Effector memory CD8-positive, alpha-beta T cell (primary cell): ENCODE results near the gene TRAIP.

Experiments
- ATAC-seq: fragments of 150-1000 bp; cut with Tn5 transposase; replicated peaks from 2 replicates; pipeline ENCODE4 v1.10.0; 2021; ENCODE audit warnings: mild to moderate bottlenecking, moderate library complexity
- DNase-seq, 3 experiments: peaks; one replicate each; pipeline ENCODE4 v3.0.0; 2021
- H3K27ac Mint-ChIP-seq, 2 donors: one replicate each; pipeline ENCODE4 v1.8.0; 2022; ENCODE audit warnings: mild to moderate bottlenecking in 2 of 2, mixed read lengths in 2 of 2, moderate library complexity in 2 of 2
- H3K27me3 Mint-ChIP-seq, 2 donors: one replicate each; pipeline ENCODE4 v1.8.0; 2022; ENCODE audit warnings: mixed read lengths in 2 of 2
- H3K36me3 Mint-ChIP-seq: one replicate; pipeline ENCODE4 v1.8.0; 2022; ENCODE audit warnings: mild to moderate bottlenecking, moderate library complexity, mixed read lengths; ENCODE audit not compliant: insufficient read depth
- H3K4me1 Mint-ChIP-seq, 2 donors: one replicate each; pipeline ENCODE4 v1.8.0; 2022; ENCODE audit warnings: low read depth in 2 of 2, mixed read lengths in 2 of 2
- H3K4me3 Mint-ChIP-seq, 2 donors: one replicate each; pipeline ENCODE4 v1.8.0; 2022; ENCODE audit warnings: mild to moderate bottlenecking in 2 of 2, mixed read lengths in 2 of 2, moderate library complexity in 2 of 2
- H3K9me3 Mint-ChIP-seq, 2 donors: one replicate each; pipeline ENCODE4 v1.8.0; 2022; ENCODE audit warnings: mixed read lengths in 2 of 2

TRAIP gene

GRCh38 chr3:49867871-49868321, 11.5 kb upstream of the TRAIP start:
- Mint-ChIP-seq H3K27me3 (peaks cover 51 to 79% of the 10 kb centered on the region in 2 donors), H3K9me3 (no peaks in the 10 kb centered on the region), H3K27ac (no peak overlapping the region), H3K4me3 (peak overlapping the region in 1 of 2 donors; percentile 61), H3K4me1 (peaks cover 8 to 12% of the 10 kb centered on the region in 2 donors), H3K36me3 (peaks cover 3% of the 10 kb centered on the region)
- DNase-seq (peak in 1 of 3 experiments; percentile 20), ATAC-seq (peak; percentile 27)

DNA sequence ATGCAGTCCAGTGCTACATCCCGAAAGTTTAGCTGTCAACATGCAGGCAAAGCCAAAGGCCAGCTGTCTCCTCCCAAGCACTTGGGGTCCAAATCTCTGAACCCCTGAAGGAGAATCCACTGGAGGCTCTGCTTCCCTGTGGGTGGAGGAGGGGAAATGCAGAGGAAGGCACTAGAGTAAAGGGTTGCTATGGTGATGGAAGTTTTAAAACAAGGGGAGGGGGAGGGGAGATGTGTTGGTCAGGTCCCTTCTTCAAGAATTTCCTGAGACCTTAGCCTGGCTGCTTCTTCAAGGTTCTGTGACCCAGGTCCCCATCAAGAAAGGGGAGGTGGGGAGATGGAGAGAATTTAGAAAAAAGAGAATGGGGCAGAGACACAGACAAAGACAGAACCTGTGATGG, 11.0 kb upstream of the TRAIP start:
- peaks cover 6 to 12% of the 10 kb centered on the region in 2 donors for H3K4me1 Mint-ChIP-seq
- peaks cover 3% of the 10 kb centered on the region for H3K36me3 Mint-ChIP-seq
- H3K9me3 Mint-ChIP-seq: no peaks in the 10 kb centered on the region
- peaks cover 53 to 83% of the 10 kb centered on the region in 2 donors for H3K27me3 Mint-ChIP-seq
- peak overlapping the region in 1 of 2 donors; percentile 61 for H3K4me3 Mint-ChIP-seq
- H3K27ac Mint-ChIP-seq: no peak overlapping the region
- DNase-seq (no peak), ATAC-seq (no peak)

GRCh38 chr3:49865198-49865784, 8.9 kb upstream of the TRAIP start:
- DNase-seq: no peak
- Mint-ChIP-seq H3K27ac (no peak overlapping the region), H3K4me1 (peaks cover 0 to 5% of the 10 kb centered on the region in 2 donors), H3K4me3 (no peak overlapping the region), H3K36me3 (peaks cover 3% of the 10 kb centered on the region), H3K27me3 (peaks cover 51 to 78% of the 10 kb centered on the region in 2 donors), H3K9me3 (no peaks in the 10 kb centered on the region)
- ATAC-seq: no peak

DNA sequence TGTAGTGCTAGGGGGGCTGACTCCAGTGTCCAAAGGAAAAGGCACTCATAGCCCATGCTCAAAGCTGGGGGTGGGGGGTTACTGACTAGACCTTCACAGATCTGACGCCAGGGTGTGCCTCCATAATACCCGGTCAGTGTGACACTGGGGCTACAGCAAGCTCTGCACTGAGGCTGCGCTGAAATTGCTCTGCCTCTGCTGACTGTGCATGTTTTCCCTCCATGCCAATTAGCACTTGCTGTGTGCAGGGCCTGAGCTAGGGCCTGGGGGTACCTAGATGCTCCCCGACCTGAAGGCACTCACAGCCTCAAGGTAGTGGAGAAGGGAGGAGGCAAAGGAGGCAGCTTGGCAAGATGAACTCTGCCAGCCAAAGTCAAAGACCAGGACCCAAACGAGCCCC, 8.1 kb upstream of the TRAIP start:
- no peaks in the 10 kb centered on the region for H3K9me3 Mint-ChIP-seq
- H3K36me3 Mint-ChIP-seq: peaks cover 3% of the 10 kb centered on the region
- ATAC-seq (no peak), DNase-seq (no peak)
- peaks cover 0 to 3% of the 10 kb centered on the region in 2 donors for H3K4me1 Mint-ChIP-seq
- peaks cover 51 to 75% of the 10 kb centered on the region in 2 donors for H3K27me3 Mint-ChIP-seq
- no peak overlapping the region for H3K27ac Mint-ChIP-seq
- H3K4me3 Mint-ChIP-seq: no peak overlapping the region

DNA sequence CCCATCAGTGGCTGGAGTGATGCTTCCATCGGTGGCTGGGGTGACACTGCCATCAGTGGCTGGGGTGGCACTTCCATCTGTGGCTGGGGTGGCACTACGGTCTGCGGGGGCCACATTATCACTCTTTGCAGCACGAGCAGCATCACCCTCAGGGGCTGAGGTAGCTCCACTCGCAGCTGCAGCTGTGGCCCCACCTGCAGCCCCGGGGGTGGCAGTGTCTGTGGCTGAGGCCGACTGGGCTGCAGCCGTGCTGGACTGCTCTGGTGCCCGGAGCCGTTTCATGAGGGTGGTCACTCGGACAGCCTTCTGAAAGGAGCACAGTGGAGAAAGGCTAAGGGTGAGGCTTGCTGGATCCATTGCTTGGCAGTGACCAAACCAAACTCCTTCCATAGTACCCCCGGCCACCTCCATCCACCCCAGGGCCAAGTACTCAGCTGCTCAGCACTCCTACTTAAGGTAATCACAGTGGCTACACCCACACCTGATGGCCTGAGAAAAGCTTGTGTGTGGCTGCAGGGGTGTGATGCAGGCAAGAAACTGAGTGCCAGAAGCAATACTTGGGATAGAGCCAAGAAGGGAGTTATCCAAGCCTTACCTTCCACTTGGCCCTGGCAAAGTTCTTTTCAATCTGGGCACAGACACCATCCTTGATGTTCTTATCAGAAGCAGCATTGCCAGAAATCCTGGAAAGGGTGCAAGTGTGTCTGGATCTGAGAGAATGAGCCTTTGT, 3.4 kb upstream of the TRAIP start:
- no peaks in the 10 kb centered on the region for H3K9me3 Mint-ChIP-seq
- no peaks in the 10 kb centered on the region for H3K36me3 Mint-ChIP-seq
- H3K27me3 Mint-ChIP-seq: peaks cover 13 to 32% of the 10 kb centered on the region in 2 donors
- DNase-seq (no peak), ATAC-seq (no peak)
- no peak overlapping the region for H3K4me3 Mint-ChIP-seq
- H3K27ac Mint-ChIP-seq: no peak overlapping the region
- H3K4me1 Mint-ChIP-seq: peaks cover 5 to 7% of the 10 kb centered on the region in 2 donors

- Mint-ChIP-seq H3K4me1 (peaks cover 5 to 7% of the 10 kb centered on the region in 2 donors), H3K27me3 (no peaks in the 10 kb centered on the region), H3K4me3 (peak overlapping the region; percentile 84 to 93), H3K27ac (peak overlapping the region in 1 of 2 donors; percentile 93), H3K9me3 (no peaks in the 10 kb centered on the region), H3K36me3 (no peaks in the 10 kb centered on the region)
- DNase-seq: no peak
- ATAC-seq: no peak
These were observed 702 bp downstream of the TRAIP start for GRCh38 chr3:49855662-49856061.

GRCh38 chr3:49845694-49846093, 10.7 kb downstream of the TRAIP start:
- no peaks in the 10 kb centered on the region for H3K9me3 Mint-ChIP-seq
- no peaks in the 10 kb centered on the region for H3K27me3 Mint-ChIP-seq
- ATAC-seq (no peak), DNase-seq (no peak)
- H3K4me1 Mint-ChIP-seq: no peaks in the 10 kb centered on the region
- no peaks in the 10 kb centered on the region for H3K36me3 Mint-ChIP-seq
- no peak overlapping the region for H3K27ac Mint-ChIP-seq
- H3K4me3 Mint-ChIP-seq: no peak overlapping the region

DNA sequence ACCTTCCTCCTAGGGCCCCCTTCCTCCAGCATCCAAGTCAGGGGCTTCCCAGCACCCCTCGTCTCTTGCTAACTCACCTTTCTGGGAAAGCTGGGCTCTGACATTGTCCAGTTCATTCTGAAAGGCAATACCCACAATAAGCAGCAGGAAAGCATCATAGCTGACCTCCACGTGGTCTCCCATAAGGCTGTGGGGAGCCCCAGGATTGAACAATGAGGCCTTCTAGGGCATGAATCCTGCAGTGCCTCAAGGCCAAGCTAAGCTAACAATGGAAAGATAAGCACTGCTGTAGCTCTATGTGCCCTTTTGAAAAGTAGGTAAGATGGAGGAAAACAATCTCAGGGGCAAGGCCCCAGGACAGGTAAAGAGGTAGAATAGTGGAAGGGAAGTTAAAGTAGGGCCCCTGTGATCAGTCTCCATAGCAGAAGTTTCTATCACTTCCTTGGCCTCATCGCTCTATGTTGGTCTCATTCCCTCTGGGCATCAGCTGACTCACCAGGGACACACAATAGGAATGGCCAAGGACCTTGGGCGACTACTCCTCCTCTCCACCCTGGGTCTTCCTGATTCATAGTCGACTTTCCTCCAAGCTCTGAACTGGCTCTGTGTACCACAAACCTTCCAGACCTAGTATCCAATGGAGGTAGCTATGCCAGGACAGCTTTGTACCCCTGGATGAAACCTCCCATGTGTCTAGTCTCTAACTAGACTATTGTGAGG, 11.7 kb downstream of the TRAIP start:
- H3K36me3 Mint-ChIP-seq: no peaks in the 10 kb centered on the region
- no peaks in the 10 kb centered on the region for H3K9me3 Mint-ChIP-seq
- H3K27me3 Mint-ChIP-seq: no peaks in the 10 kb centered on the region
- no peak overlapping the region for H3K4me3 Mint-ChIP-seq
- no peak for DNase-seq
- H3K4me1 Mint-ChIP-seq: no peaks in the 10 kb centered on the region
- H3K27ac Mint-ChIP-seq: peak overlapping the region in 1 of 2 donors; percentile 52
- no peak for ATAC-seq

DNA sequence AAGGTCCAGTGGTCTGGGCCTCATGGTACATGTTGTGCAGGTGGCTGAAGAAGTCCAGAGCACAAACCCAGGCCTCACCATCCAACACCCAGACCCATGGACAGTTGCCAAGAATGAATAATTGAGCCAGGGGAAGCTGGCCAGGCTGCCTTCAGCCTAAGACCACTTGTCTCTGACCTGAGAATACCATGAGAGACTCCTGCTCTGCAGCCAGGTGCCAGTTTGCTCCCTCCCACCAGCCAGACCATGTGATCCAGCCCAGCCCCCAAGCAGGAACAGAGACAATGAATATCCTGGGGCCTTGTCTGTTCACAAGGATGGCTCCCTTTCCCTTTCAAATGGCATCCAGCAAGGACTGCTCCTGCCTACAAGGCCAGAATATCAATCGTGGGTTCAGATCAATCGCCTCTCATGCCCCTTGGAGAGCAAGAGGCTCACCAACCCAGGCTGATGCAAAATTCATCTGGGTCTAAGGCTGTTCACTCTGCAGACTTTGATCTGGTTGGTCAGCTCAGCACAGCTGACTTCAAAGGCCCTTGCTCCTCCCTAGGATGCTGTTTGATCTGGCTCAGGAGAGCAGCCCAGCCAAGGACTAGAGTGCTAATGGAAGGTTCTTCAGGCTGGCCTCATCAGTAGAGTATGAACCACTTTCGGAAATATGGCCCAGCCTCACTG, 13.4 kb downstream of the TRAIP start:
- no peaks in the 10 kb centered on the region for H3K36me3 Mint-ChIP-seq
- ATAC-seq: no peak
- H3K4me3 Mint-ChIP-seq: no peak overlapping the region

DNA sequence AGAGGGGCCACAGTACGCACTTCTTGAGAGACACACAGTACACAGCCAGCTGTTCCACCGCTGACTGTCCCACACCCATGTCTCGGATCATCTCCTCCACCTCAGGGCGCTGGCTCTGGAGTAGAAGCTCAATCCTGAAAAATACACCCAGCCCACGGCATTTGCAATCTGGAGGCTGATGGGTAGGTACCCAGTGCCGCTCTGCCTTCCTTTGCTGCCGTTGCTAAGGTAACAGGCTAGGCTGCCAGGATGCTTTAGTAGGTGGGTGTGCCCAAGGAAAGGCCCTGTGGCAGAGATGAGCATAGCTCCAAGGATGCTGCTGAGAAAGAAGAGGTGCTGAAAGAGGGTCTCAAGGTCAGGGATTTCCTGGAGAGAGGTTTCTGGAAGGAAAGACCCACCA, 14.6 kb downstream of the TRAIP start:
- Mint-ChIP-seq H3K27me3 (no peaks in the 10 kb centered on the region), H3K4me3 (no peak overlapping the region), H3K4me1 (no peaks in the 10 kb centered on the region), H3K27ac (peak overlapping the region in 1 of 2 donors; percentile 32), H3K36me3 (no peaks in the 10 kb centered on the region), H3K9me3 (no peaks in the 10 kb centered on the region)
- no peak for DNase-seq
- no peak for ATAC-seq

More for the DNA sequence above, 13.4 kb downstream of the TRAIP start:
- H3K9me3 Mint-ChIP-seq: no peaks in the 10 kb centered on the region
- peak overlapping the region in 1 of 2 donors; percentile 52 for H3K27ac Mint-ChIP-seq
- DNase-seq: no peak
- H3K27me3 Mint-ChIP-seq: no peaks in the 10 kb centered on the region
- H3K4me1 Mint-ChIP-seq: no peaks in the 10 kb centered on the region

DNA sequence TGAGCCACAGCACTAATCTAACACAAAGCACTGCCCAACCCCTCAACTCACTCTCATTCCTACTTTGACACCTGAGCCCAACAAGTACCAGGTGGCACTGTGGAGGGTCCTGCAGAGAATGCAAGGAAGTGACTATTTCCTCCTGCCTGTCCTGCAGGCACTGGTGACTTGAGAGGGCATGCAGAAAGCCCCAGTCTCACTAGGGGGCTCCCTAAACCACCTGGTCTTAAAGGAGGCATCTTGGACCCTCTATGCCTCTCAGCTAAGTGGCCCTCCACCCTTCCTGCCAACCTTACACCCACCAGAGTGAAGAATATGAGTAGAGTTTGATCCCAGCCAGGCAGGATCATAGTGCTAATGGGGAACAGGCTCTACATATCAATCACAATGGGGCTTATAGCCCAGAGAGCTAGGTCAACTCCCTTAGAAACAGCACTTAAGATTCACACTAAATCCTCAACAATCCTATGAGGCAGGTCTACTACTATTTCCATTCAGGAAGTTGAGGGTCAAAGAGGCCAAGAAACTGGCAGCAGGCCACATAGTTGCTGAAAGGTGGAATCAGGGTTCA, 15.2 kb downstream of the TRAIP start:
- no peaks in the 10 kb centered on the region for H3K9me3 Mint-ChIP-seq
- no peaks in the 10 kb centered on the region for H3K4me1 Mint-ChIP-seq
- H3K36me3 Mint-ChIP-seq: no peaks in the 10 kb centered on the region
- ATAC-seq: no peak
- DNase-seq: no peak
- H3K27me3 Mint-ChIP-seq: no peaks in the 10 kb centered on the region
- no peak overlapping the region for H3K4me3 Mint-ChIP-seq
- no peak overlapping the region for H3K27ac Mint-ChIP-seq

- Mint-ChIP-seq H3K9me3 (no peaks in the 10 kb centered on the region), H3K4me3 (no peak overlapping the region), H3K4me1 (no peaks in the 10 kb centered on the region), H3K27me3 (no peaks in the 10 kb centered on the region), H3K36me3 (no peaks in the 10 kb centered on the region), H3K27ac (no peak overlapping the region)
- ATAC-seq (no peak), DNase-seq (no peak)
These were observed 16.0 kb downstream of the TRAIP start for GRCh38 chr3:49840388-49840787.

GRCh38 chr3:49839193-49839809, 17.1 kb downstream of the TRAIP start:
- Mint-ChIP-seq H3K36me3 (no peaks in the 10 kb centered on the region), H3K4me1 (no peaks in the 10 kb centered on the region), H3K27me3 (no peaks in the 10 kb centered on the region), H3K4me3 (no peak overlapping the region), H3K27ac (peak overlapping the region in 1 of 2 donors; percentile 10), H3K9me3 (no peaks in the 10 kb centered on the region)
- ATAC-seq (peak; percentile 99), DNase-seq (peak; percentile 76 to 80 (median 78))
